ENCODE data around the gene TIPARP.

The TIPARP gene

GRCh38 chr3:156639414-156640023 is 34.9 kb upstream of the TIPARP start:
- TF ChIP-seq GATA3 (IDR thresholded peaks at IDR 0.05; ENCODE audit: low read depth, low read length) (no peak), GATA2 (IDR thresholded peaks at IDR 0.05; ENCODE audit: low read depth, low read length) (no peak)

GRCh38 chr3:156641618-156641975 is 32.8 kb upstream of the TIPARP start:
- TF ChIP-seq GATA2 (IDR thresholded peaks at IDR 0.05; ENCODE audit: low read depth, low read length) (no peak), GATA3 (IDR thresholded peaks at IDR 0.05; ENCODE audit: low read depth, low read length) (no peak)

- no peak for TF ChIP-seq GATA3 (IDR thresholded peaks at IDR 0.05; ENCODE audit: low read depth, low read length)
- no peak for TF ChIP-seq GATA2 (IDR thresholded peaks at IDR 0.05; ENCODE audit: low read depth, low read length)
These were observed 31.4 kb upstream of the TIPARP start for GRCh38 chr3:156642750-156643728.

- TF ChIP-seq GATA3 (IDR thresholded peaks at IDR 0.05; ENCODE audit: low read depth, low read length), result no peak
- no peak for TF ChIP-seq GATA2 (IDR thresholded peaks at IDR 0.05; ENCODE audit: low read depth, low read length)
These were observed 30.5 kb upstream of the TIPARP start for GRCh38 chr3:156643729-156644389.

- TF ChIP-seq GATA3 (IDR thresholded peaks at IDR 0.05; ENCODE audit: low read depth, low read length) (no peak), GATA2 (IDR thresholded peaks at IDR 0.05; ENCODE audit: low read depth, low read length) (no peak)
These were observed 29.4 kb upstream of the TIPARP start for GRCh38 chr3:156644958-156645357.

- TF ChIP-seq GATA2 (IDR thresholded peaks at IDR 0.05; ENCODE audit: low read depth, low read length), result no peak
- TF ChIP-seq GATA3 (IDR thresholded peaks at IDR 0.05; ENCODE audit: low read depth, low read length), result no peak
These were observed 27.4 kb upstream of the TIPARP start for GRCh38 chr3:156646958-156647357.

GRCh38 chr3:156648086-156648485 is 26.3 kb upstream of the TIPARP start:
- no peak for TF ChIP-seq GATA3 (IDR thresholded peaks at IDR 0.05; ENCODE audit: low read depth, low read length)
- TF ChIP-seq GATA2 (IDR thresholded peaks at IDR 0.05; ENCODE audit: low read depth, low read length), result no peak

- TF ChIP-seq GATA2 (IDR thresholded peaks at IDR 0.05; ENCODE audit: low read depth, low read length), result no peak
- no peak for TF ChIP-seq GATA3 (IDR thresholded peaks at IDR 0.05; ENCODE audit: low read depth, low read length)
These were observed 24.7 kb upstream of the TIPARP start for GRCh38 chr3:156649681-156650080.

- no peak for TF ChIP-seq GATA2 (IDR thresholded peaks at IDR 0.05; ENCODE audit: low read depth, low read length)
- no peak for TF ChIP-seq GATA3 (IDR thresholded peaks at IDR 0.05; ENCODE audit: low read depth, low read length)
These were observed 19.6 kb upstream of the TIPARP start for GRCh38 chr3:156654834-156655233.

- TF ChIP-seq GATA3 (IDR thresholded peaks at IDR 0.05; ENCODE audit: low read depth, low read length), result no peak
- TF ChIP-seq GATA2 (IDR thresholded peaks at IDR 0.05; ENCODE audit: low read depth, low read length), result no peak
These were observed 18.4 kb upstream of the TIPARP start for GRCh38 chr3:156655819-156656550.

- TF ChIP-seq GATA3 (IDR thresholded peaks at IDR 0.05; ENCODE audit: low read depth, low read length) (no peak), GATA2 (IDR thresholded peaks at IDR 0.05; ENCODE audit: low read depth, low read length) (no peak)
These were observed 16.9 kb upstream of the TIPARP start for GRCh38 chr3:156657440-156657839.

GRCh38 chr3:156657862-156658731 is 16.3 kb upstream of the TIPARP start:
- TF ChIP-seq GATA2 (IDR thresholded peaks at IDR 0.05; ENCODE audit: low read depth, low read length), result no peak
- TF ChIP-seq GATA3 (IDR thresholded peaks at IDR 0.05; ENCODE audit: low read depth, low read length), result no peak

GRCh38 chr3:156658732-156659090 is 15.7 kb upstream of the TIPARP start:
- TF ChIP-seq GATA3 (IDR thresholded peaks at IDR 0.05; ENCODE audit: low read depth, low read length), result no peak
- no peak for TF ChIP-seq GATA2 (IDR thresholded peaks at IDR 0.05; ENCODE audit: low read depth, low read length)
